Right lobe of liver (tissue), 6 donors: ENCODE data around the gene KIF1A. TPM values are rescaled to one million over a fixed set of nuclear protein-coding genes. Genes with fewer than 3 reads are reported as not detected.

Experiments
- ATAC-seq, 4 donors: fragments of 200-7000 bp; cut with Tn5 transposase; one replicate each; pipeline ENCODE4 v1.9.1; 2020; ENCODE audit warnings: mild to moderate bottlenecking in 4 of 4, moderate library complexity in 4 of 4
- DNase-seq, 3 donors: peaks; one replicate each; pipeline ENCODE4 v3.0.0-alpha.2; 2020
- H3K27ac ChIP-seq, 3 donors: fragments of 200-600 bp; one replicate each; pipeline ENCODE4 v1.8.0; 2022
- H3K27me3 ChIP-seq, 2 donors: fragments of 200-600 bp; one replicate each; pipeline ENCODE4 v1.8.0; 2022
- H3K36me3 ChIP-seq, 4 donors: fragments of 200-600 bp; sonication (generic) in 1 of 4; one replicate each; pipeline versions ENCODE4 v1.5.1 to v1.8.0; 2017 to 2022; ENCODE audit warnings: control low read depth in 1 of 4
- H3K4me1 ChIP-seq, 4 donors: fragments of 200-600 bp; sonication (generic) in 1 of 4; one replicate each; pipeline versions ENCODE4 v1.5.1 to v1.8.0; 2017 to 2022; ENCODE audit warnings: control low read depth in 1 of 4
- H3K4me3 ChIP-seq, 3 donors: fragments of 200-600 bp; one replicate each; pipeline ENCODE4 v1.8.0; 2022
- H3K9me3 ChIP-seq, 4 donors: fragments of 200-600 bp; sonication (generic) in 1 of 4; one replicate each; pipeline versions ENCODE4 v1.5.1 to v1.8.0; 2017 to 2022; ENCODE audit warnings: control low read depth in 1 of 4
- POLR2A ChIP-seq: fragments of 450-650 bp; IDR thresholded peaks from one replicate; pipeline ENCODE4 v1.6.1; 2017; ENCODE audit warnings: antibody characterized with exemption, mild to moderate bottlenecking
- WGBS: methylation state at CpG from one replicate; pipeline ENCODE4 v1.1.6; 2018; ENCODE audit warnings: low coverage, low lambda C conversion rate; ENCODE audit not compliant: insufficient coverage; ENCODE audit errors: missing lambda C conversion rate; 5-methylcytosine and 5-hydroxymethylcytosine counted together
- intact Hi-C, 2 donors: fragments of 100-400 bp; cut with DNase I; formaldehyde crosslinking; loops; one replicate each; pipeline versions ENCODE4 v1.11.2 to v1.14.1; 2022
- total RNA-seq, 6 experiments: library from RNA; depleted of rRNA in 2 of 6; stranded (reverse); fragments of >200 nt in 2 of 6; fragmentation: NEBNext Ultra II Directional in 3 of 6; extraction: Animal tissue kit (Norgen Biotek cat#: 25700) in 3 of 6; gene quantifications; one replicate each; pipeline versions ENCODE4 v1.1.0 to v1.2.4, GENCODE V29; 2016 to 2023
- TF ChIP-seq, protein P1 (sequence below), 4 donors: fragments of 200-600 bp in 3 of 4; fragments of 450-650 bp in 1 of 4; IDR thresholded peaks; one replicate each; pipeline versions ENCODE4 v1.5.1 to v1.8.0; 2016 to 2022; ENCODE audit warnings: antibody characterized with exemption in 4 of 4, mild to moderate bottlenecking in 2 of 4
- donor health status: DM: no; HTN: yes; CAD: no.
- donor health status: DM: no; HTN: no; CAD: no.
- donor health status: DM: no; HTN: no; CAD: no.
- donor health status: DM: no; HTN: yes; CAD: no.
- donor health status: DM: no; HTN: yes; CAD: no.

KIF1A gene
- total RNA-seq, 6 experiments from 2014 or later: 0.31 to 0.87 (median 0.56) TPM

DNA sequence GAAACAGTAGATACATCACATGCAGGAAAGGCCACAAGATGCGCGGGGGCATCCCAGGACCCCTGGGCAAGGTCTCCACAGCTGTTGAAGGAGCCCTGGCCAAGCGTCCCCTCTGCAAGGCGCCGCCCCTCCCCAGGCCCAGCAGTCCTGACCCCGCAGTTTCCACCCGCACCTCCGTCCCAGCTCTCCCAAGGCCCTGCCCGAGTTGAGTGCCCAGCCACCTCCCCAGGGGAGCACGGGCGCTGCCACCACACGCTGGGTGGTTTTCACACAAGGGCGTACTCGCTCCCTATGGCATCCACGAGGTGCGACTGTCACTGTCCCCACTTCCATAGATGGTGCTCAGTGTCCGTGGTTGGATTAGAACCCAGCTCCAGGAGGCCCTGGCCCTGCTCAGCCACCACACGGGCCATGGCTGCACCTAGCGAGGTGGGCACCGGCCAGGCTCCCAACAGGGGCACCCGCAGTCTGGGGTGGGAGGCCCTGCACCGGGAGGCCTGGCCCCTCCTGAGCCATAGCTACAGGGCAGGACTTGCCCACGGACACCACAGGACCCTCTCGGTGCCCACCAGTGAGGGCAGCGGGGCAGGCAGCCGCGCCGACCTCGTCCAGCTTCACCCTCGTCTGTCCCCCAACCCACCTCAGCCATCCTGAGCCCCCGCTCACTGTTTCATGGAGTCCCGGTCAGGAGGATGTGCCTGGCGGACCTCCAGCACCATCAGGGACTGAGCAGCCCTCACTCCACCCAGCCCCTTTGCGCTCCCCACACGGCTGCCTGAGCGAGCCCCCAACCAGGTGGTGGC is 36.0 kb downstream of the KIF1A start:
- H3K27ac ChIP-seq: no peak overlapping the region
- no peaks in the 10 kb centered on the region for H3K4me1 ChIP-seq
- H3K4me3 ChIP-seq: no peak overlapping the region
- TF ChIP-seq, protein P1, sequence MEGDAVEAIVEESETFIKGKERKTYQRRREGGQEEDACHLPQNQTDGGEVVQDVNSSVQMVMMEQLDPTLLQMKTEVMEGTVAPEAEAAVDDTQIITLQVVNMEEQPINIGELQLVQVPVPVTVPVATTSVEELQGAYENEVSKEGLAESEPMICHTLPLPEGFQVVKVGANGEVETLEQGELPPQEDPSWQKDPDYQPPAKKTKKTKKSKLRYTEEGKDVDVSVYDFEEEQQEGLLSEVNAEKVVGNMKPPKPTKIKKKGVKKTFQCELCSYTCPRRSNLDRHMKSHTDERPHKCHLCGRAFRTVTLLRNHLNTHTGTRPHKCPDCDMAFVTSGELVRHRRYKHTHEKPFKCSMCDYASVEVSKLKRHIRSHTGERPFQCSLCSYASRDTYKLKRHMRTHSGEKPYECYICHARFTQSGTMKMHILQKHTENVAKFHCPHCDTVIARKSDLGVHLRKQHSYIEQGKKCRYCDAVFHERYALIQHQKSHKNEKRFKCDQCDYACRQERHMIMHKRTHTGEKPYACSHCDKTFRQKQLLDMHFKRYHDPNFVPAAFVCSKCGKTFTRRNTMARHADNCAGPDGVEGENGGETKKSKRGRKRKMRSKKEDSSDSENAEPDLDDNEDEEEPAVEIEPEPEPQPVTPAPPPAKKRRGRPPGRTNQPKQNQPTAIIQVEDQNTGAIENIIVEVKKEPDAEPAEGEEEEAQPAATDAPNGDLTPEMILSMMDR (IDR thresholded peaks at IDR 0.05): no peak
- no peak for TF ChIP-seq POLR2A
- DNase-seq (peak in 2 of 3 donors; percentile 11 to 52), ATAC-seq (no peak)
- intact Hi-C loops: no loop called here
- H3K27me3 ChIP-seq: no peaks in the 10 kb centered on the region
- 100% methylated on average over 1 of the region's 36 CpGs for WGBS
- no peaks in the 10 kb centered on the region for H3K9me3 ChIP-seq
- no peaks in the 10 kb centered on the region for H3K36me3 ChIP-seq

DNA sequence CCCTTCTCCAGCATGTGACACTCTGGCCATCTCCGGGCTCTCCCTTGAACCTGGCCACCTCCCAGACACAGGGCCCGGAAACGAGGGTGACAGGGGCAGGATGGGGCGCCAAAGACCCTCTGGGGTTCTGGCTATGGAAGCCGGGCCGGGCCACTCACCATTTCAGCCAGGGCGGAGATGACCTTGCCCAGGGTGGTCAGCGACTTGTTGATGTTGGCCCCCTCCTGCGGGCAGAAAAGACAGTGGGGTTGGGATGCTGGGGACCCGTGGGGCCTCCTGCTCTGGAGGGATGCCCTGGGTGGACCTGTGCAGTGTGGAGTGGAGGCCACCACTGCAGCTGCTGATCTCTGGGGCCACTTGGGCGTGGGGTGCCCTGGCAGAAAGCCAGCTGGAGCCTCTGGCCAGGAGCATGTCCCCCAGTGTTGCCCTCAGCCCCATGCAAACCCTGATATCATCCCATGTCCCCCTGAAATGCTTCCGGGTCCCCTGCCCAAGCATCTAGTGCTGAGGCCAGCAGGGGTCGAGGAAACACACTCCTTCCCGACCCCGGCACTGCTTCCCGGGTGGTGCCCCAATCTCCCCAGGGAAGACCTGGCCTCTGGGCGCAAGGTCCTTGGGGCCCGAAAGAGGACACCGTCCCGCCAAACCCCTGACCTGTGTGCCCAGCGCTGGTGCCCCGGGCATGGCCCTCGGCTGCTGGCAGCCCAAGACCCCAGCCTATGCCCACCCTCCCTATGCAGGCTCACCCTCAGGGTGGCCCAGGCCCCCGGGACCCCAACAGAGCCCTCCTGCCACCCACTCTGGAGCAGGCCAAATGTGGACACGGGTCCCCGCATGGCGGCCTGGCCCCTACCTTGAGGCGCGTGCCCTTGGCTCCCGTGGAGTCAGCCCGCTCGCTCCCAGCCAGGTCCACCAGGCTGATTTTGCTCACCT is 36.9 kb downstream of the KIF1A start:
- H3K9me3 ChIP-seq: no peaks in the 10 kb centered on the region
- no peaks in the 10 kb centered on the region for H3K4me1 ChIP-seq
- TF ChIP-seq, protein P1 (IDR thresholded peaks at IDR 0.05): no peak
- no peak for TF ChIP-seq POLR2A
- H3K27me3 ChIP-seq: no peaks in the 10 kb centered on the region
- H3K4me3 ChIP-seq: no peak overlapping the region
- WGBS: 71% methylated on average over 10 of the region's 32 CpGs
- intact Hi-C loops: no loop called here
- DNase-seq (peak in 2 of 3 donors; percentile 20 to 50), ATAC-seq (no peak)
- H3K27ac ChIP-seq: no peak overlapping the region
- H3K36me3 ChIP-seq: no peaks in the 10 kb centered on the region

DNA sequence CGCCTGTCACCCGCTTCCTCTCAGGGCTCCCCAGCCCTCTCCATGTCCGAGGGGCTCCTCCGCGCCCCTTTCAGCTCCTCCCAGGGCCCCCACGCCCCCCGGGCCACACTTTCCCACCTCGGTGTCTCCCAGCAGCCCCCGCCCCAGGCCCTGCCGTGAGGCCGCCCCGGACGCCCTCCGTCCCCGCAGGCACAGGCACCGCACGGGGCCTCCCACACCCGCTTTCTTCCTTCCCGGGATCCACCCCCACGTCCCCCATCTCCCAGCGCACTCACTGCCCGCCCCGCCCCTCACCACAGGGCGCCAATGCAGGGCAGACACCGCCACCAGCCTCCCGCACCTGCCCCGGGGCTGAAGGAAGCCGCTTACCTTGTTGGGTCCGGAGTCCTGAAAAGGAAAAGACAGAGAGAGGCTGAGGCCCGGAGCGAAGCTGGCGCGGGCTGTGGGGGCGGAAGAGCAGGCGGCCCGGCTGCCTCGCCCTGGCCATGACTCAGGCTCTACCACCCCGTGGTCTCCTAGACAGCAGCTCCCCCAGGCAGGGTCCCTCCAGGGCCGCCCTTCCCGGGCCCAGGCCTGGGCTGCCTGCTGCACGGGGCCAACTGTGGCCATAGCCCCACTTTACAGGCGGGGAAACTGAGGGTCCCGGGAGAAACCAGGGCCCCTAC is 37.7 kb downstream of the KIF1A start:
- no peaks in the 10 kb centered on the region for H3K4me1 ChIP-seq
- peak in 2 of 3 donors; percentile 19 to 51 for DNase-seq
- H3K27me3 ChIP-seq: no peaks in the 10 kb centered on the region
- TF ChIP-seq, protein P1 (IDR thresholded peaks at IDR 0.05): no peak
- no peak for TF ChIP-seq POLR2A
- H3K27ac ChIP-seq: no peak overlapping the region
- no peaks in the 10 kb centered on the region for H3K36me3 ChIP-seq
- no peak overlapping the region for H3K4me3 ChIP-seq
- no peaks in the 10 kb centered on the region for H3K9me3 ChIP-seq
- no peak for ATAC-seq
- no CpG with 5 or more reads among the region's 43 CpGs for WGBS
- intact Hi-C loops: no loop called here

DNA sequence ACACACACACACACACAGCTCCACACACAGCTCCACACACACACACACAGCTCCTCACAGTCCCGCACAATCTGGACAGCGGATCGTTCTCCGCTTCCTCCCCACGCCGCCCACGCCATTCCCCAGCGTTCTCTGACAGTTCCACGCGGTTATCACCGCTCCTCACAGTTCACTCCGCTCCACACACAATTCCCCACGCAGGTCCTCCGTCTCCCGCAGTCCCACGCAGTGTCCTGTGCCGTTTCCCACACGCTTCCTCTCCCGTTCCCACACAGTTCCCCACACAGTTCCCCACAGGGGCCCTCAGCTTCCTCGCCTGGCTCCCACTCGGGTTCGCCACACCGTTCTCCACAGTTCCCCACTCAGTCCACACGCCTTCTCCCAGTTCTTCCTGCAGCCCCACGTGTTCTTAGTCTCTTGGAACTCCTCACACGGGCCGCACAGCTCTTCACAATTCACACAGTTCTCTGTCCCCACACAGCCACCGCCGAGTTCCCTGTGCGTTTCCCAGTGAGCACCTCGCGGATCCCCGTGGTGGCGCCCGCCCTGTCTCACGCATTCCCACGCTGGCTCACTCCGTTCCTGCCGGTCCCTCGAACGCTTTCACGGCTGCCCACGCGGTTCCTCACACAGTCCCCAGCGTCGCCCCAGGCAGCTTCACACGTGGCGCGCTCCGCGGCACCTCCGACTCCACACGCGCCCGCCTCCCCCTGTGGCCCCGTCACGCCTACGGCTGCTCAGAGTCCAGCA is 38.4 kb downstream of the KIF1A start:
- peak in 1 of 3 donors; percentile 7 for DNase-seq
- no peaks in the 10 kb centered on the region for H3K9me3 ChIP-seq

More for the DNA sequence above, 38.4 kb downstream of the KIF1A start:
- no peaks in the 10 kb centered on the region for H3K36me3 ChIP-seq
- no peak for ATAC-seq
- intact Hi-C loops: no loop called here
- no peak overlapping the region for H3K4me3 ChIP-seq
- TF ChIP-seq, protein P1 (IDR thresholded peaks at IDR 0.05): no peak
- TF ChIP-seq POLR2A: no peak
- no peaks in the 10 kb centered on the region for H3K4me1 ChIP-seq
- no peak overlapping the region for H3K27ac ChIP-seq
- 86% methylated on average over 45 of the region's 58 CpGs for WGBS
- H3K27me3 ChIP-seq: no peaks in the 10 kb centered on the region
